CD4-positive, alpha-beta T cell treated with Interleukin-10 for 1 hour (primary cell): ENCODE data around the gene PLPP4.

ENCODE experiments used
- DNase-seq: peaks from one replicate; pipeline ENCODE4 v3.0.0-alpha.2; 2020

The PLPP4 gene

DNA sequence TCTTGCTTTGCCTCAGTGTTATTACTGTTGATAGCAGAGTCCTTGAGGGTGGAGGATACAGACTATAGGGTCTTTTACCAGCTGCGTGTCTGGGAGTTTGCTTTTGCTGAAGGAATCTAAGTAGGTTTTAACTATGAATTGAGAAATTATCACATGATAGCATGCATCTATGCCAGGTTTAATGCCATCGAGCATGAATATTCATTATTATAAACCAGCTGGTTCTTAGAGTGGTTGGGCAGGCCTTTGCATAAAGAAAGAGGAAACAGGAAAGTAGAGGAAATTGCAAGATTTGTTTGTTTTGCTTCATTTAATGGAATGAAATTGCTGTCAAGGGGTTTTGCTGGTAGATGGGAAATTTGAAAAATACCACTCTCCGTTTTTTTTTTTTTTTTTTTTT, 70.7 kb downstream of the PLPP4 start:
- no peak for DNase-seq

DNA sequence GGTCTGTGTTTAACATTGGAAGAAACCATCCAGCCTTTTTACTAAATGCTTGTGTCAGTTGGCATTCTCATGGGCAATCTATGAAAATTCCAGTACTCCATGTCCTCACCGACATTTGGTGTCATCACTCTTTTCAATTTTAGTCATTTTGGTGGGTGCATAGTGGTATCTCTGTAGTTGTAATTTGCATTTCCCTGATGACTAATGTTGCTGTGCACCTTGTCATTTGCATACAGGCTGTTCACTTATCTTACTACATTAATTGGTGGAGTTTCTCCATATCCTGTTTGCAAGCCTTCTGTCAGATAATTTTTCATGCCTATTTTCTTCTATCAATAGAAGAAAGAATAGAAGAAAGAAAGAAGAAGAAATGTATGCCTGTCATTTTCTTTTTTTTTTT, 73.7 kb downstream of the PLPP4 start:
- no peak for DNase-seq

DNA sequence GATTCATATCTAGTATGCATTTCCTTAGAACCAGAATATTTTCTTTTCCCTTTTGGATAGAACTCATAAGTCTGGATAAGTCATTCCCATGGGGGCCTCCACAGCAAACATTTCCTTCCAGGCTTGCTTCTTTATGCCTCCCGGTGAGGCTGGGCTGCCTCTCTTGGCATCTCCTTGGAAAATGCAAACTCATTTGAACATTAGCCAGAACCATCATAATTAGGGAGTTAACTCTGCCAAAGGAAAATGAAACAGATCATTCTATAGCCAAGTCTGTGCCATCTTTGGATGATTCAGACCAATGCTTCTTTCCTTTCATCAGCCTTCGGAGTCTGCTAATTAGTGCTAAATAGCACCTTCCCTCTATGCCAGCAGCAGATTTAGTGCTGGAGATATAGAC, 81.1 kb downstream of the PLPP4 start:
- DNase-seq: no peak

DNA sequence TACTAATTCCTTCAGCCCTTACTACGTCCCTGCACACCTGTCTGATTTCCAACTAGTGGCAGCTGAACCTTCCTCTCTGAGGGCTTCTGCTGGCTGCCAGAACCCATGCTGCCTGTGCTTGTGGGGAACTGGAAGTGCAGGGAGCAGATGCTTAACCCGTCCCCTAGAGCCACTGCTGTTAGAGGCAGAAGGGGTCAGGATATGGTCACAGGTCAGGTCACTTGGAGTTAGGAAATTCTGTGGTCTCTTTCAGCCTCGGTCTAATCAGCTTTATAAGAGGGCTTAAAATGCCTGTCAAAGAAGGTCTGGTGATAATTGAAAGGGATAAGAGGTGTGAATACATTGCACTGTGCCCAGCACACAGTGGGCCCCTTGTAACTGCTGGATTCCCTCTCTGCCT, 82.0 kb downstream of the PLPP4 start:
- DNase-seq: no peak

DNA sequence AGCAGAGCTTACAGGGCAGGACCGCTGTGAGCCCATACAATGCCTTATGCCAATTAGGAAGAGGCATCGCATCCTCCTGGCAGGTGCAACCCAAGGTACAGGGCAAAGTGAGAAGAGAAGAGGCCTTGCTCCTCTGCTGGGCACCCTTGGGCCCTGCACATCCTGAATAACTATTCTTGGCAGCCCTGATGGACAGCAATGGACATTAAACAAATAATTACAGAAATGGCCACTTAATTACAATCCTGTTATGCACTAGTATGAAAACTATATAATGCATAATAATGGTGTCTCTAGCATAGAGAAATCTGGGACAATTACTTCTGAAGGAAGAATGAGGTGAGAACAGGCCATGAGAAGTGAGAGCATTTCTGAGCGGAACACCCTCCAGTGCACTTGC, 83.5 kb downstream of the PLPP4 start:
- DNase-seq: no peak

DNA sequence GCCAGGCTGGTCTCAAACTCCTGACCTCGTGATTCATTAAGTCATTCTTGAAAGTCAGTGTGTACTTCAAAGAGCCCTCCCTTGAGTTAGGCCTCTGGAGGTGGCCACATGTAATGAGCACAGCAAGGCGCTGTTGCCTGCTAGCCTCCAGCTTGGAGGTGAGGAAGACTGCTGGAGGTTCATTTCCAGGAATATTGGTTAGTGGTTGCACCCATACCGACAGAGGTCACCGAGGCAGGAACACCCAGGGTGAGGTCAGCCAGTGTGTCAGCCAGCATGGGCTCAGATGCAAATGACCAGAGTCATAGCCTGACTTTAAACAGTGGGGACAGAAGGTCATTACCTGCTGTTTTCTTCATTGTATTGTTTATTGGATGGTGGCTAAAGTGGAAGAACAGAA, 85.0 kb downstream of the PLPP4 start:
- DNase-seq: no peak

DNA sequence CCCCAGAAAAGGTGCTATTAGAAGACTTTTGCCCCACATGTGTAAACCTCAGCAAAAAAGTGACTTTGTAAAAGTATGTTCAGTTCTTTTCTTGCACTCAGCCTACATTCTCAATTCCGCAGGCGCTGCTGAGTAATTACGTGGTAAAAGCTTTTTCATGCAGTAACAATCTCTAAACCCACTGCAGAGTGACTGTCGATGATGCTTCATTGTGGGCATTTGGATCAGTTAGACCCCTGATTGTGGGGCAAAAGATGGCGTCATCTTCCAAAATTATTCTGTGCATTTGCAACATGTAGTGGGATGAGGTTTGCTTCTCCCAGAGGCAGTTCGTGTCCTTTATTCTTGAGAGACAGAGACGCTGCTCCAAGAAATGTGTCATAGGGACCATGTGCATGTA, 85.6 kb downstream of the PLPP4 start:
- no peak for DNase-seq

DNA sequence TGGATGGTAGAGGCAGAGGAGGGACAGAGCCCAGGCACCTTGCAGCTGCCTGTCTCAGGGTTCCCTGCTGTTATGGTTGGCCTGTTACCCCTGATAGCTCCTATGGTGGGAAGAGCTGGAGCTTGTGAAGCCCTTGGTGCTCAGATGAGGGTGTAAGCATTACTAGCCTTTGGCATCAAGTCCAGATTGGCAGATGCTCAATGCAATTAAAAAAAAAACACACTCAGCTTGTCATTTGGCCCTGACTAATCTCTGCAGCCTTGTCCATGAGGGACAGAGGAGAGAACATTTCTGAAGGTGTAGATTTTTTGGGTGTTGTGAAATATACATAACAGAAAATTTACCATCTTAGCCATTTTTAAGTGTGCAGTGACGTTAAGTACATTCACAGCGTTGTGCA, 86.3 kb downstream of the PLPP4 start:
- DNase-seq: no peak

DNA sequence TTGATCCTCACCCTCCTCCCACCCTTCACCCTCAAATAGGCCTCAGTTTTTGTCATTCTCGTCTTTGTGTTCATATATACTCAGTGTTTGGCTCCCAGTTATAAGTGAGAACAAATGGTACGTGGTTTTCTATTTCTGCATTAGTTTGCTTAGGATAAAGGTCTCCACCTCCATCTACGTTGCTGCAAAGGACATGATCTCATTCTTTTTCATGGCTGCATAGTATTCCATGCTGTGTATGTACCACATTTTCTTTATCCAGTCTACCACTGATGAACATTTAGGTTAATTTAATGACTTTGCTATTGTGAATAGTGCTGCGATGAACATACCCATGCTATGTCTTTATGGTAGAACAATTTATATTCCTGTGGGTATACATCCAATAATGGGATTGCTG, 91.2 kb downstream of the PLPP4 start:
- no peak for DNase-seq

DNA sequence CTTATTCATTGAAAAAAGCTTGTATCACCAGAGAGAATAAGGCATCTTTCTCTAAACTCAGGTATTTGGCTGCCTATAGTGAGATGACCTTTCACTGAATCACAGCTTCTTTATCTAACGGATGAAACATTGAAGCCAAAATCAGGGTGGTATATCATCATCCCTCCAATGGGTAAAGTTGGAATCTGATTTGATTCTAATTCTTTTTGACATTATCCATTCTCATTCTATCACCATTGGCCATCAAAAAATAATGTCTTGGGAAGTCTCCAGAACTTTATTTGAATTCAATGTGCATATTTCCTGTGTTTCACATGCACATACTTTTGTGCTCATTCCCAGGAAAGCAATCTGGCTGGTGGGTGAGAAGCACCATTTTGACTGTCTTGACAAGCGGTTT, 95.2 kb downstream of the PLPP4 start:
- no peak for DNase-seq

DNA sequence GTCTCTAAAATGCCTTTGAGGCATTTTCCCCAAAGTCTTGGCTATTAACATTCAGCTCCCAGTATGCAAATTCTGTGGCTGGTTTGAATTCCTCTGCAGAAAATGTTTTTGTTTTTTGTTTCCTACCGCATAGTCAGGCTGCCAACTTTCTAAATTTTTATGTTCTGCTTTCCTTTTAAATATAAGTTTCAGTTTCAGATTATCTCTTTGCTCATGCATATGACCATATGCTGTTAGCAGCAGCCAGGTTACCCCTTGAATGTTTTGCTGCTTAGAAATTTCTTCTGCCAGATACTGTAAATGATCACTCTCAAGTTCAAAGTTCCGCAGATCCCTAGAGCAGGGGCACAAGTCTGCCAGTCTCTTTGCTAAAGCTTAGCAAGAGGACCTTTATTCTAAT, 96.9 kb downstream of the PLPP4 start:
- no peak for DNase-seq

DNA sequence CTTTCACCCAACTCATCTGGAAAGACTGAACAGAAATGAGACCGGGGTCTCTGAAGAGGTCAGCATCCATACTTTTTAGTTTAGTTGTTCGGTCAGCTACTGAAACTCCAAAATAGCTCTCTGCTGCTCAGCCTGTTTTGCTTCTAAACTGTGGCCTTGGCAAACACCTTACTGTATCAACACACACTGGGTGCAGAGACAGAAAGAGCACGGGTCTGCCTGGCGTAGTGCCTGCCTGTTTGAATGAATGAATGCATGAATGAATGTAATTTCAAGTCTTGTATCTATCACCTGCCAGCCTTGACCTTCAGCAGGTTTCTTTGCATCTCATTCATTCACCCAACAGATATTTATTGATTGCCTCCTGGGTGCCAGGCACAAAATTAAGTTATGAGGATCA, 98.4 kb downstream of the PLPP4 start:
- no peak for DNase-seq

DNA sequence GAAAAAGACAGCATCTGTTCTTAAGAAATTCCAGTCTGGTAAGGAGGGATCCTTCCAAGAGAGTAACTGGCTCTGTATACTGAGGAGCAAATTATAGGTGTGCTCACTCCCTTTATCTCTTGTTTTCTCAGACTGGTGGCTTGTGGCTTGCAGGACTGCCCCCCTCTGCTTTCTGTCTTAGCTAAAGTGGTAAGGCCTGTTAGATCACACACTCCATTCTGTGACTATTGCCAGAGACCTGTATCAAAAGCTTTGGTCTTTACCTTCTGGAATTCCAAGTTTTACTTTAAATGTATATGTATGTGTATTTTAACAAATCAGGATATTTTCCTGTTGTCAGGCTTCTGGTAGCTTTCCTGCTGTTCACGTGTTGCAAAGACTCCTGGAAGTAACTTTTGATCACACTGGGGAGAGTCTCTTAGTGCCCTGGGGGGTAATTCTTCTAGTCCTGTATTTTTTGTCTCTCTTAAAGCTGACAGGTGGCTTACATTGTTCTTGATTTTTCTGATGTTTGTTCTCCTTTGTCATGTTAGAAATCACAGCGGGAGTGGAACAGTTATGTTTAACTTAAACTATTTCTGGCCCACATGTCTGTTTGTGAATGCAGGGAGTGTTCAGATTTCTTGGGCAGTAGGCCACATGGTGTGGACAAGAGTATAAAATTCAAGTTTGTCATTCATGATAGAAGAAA, 99.0 kb downstream of the PLPP4 start:
- no peak for DNase-seq

DNA sequence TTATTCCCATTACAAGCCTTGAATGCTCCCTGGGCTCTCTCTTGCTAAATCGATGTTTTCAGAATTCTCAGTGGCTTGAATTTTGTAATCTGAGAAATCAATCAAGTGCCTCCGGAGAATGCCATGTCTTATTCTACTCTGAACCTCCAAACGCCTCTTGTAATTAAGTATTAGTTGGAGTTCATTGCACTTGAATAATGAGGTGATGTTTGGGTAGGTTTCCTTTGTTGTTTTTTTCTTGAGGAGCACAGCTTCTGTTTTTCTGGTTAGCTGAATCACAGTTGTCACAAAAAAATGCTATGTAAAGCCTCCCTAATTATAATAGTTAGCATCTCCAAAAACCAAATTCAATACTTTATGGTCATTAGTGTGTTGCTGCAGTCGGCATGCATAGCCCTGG, 100.3 kb downstream of the PLPP4 start:
- DNase-seq: no peak

DNA sequence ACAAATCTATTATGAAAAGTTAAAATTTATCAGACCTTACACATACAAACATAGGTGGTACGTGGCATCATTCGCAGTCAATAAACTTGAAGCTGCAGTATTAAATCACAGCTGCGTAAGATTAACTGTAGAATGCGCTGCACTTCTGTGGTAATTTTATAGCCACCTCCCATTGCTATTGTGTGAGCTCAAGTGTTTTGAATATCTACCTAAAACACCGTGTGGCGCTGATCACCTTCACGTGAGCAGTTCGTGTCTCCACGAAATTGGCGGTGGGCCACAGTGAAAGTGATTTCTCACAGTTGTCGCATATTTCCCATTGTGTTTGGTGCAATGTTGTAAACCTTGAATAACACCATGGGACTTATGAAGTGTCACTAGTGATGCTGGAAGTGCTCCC, 102.8 kb downstream of the PLPP4 start:
- DNase-seq: no peak

DNA sequence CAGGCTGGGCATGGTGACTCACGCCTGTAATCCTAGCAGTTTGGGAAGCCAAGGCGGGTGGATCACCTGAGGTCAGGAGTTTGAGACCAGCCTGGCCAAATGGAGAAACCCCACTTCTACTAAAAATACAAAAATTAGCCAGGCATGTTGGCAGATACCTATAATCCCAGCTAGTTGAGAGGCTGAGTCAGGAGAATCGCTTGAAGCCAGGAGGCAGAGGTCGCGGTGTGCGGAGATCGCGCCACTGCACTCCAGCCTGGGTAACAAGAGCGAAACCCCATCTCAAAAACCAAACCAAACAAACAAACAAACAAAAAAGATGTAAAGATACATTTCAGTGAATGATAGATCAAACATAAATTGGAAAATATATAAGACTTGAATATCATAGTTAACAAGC, 105.9 kb downstream of the PLPP4 start:
- DNase-seq: no peak

DNA sequence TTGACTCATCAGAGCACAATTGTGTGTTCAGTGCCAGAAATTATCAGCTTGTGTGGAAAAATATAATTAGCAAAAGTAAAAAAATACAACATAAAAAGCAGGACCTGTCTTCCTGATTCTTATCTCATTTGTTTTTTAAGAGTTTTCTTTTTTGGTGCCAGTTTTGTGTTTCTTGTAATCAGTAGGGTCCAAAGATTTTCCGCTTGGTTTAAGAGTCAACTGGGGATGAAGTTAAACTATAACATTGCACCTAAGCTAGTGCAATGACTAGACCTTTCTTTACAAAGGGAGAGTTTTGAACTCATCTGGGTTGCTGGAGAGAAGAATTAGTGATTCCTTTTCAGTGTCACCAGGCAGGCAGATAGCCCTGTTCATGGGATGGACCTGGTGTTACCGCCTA, 113.4 kb downstream of the PLPP4 start:
- no peak for DNase-seq

DNA sequence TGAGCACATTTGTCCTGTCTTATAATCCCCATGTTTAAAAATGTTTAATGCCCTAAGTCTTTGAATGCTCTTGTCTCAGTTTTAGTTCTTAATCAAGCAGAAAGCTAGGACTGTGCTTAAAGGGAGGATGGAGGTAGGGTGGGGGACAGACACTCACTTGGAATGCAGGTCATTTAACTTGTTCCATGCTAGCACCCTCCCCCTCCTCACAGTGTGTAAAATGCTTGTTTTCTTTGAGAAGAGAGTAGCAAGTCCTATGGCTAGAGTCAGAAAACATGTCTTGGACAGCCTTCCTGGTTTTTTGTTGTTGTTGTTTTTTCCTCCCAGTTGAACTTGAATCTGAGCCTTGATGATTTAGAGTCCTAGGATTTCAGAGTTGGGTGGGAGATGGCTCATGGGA, 114.2 kb downstream of the PLPP4 start:
- no peak for DNase-seq

DNA sequence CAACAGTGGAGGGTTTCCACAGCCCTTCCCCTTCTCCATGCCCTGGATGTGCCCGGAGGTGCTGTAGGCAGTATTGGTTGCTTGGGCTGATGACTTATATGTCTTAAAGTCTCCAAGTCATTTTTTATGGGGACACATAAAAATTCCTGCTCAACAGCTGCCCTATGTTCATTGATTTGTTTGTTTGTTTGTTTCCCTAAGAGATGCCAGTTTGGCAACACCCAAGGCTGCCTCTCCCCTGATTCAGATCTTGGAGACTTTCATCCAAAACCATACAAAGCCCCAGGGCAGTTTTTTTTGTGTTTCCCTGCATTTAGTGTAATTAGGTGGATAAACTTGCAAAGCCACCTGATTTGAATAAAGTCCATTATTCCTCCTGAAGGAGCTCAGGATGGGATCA, 115.3 kb downstream of the PLPP4 start:
- DNase-seq: no peak

DNA sequence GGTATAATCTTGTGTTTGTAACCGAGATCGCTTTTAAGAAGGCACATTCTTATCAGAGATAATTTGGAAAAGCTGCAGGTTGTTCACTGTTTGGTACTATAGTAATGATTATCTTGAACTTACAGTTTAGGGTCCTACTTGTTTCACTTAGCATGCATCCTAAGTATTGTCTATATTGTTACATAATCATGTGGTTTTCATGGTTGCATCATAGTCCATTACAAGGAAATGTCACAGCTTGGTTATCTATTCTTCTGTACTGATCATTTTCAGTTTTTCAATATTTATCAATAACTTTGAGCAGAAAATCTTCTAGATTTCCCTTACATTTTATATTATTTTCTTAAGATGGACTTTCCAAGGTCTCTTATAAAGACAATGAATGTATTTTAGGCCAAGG, 116.3 kb downstream of the PLPP4 start:
- no peak for DNase-seq

DNA sequence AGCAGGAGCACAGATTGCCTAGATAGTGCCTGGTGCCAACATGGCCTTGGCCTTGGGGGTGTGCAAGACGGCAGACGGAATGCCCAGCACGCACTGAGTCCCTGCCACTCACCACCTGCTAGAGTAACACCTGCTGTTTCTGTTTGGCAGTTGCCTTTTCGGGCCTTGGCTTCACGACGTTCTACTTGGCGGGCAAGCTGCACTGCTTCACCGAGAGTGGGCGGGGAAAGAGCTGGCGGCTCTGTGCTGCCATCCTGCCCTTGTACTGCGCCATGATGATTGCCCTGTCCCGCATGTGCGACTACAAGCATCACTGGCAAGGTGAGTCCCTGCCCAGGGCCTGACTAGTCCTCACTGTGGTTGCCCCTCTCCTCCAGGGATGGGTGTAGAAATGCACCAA, 118.0 kb downstream of the PLPP4 start:
- DNase-seq: no peak

DNA sequence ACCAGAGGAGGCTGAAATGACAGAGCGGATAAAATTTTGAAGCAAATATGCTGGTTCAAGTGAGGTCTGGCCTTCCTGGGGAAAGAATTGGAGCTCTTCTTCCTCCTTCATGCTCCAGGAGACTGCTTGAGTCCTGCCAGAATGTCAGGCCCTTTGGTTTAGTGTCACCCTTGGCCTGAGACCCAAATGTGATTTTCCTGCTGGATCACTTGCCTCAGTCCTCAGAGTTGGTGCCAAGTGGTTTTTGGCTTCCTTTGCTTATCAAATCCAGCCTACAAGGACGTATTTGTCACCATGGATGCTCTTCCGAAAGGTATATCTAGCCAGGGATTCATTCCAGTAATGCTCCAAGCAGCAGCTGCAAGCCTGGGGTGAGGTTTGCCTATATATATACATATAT, 118.4 kb downstream of the PLPP4 start:
- DNase-seq: no peak

DNA sequence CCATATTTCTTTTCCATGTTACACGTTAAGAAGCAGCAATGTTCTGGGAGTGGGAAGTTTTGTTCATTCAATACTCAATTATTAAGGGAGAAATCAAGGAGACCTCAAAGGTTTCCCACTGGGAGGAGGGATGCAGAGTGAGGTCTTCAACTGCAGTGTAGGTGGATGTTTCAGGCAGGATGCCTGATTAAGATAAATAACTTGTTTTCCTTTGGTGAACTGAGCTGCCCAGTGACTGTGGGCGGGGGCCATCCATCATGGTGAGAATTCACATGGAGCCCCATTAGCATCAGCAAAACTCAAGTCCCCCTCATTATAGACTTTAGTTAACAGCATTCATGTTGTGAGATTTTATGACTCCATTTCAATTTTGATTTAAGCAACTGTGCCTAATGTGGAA, 121.1 kb downstream of the PLPP4 start:
- DNase-seq: no peak

DNA sequence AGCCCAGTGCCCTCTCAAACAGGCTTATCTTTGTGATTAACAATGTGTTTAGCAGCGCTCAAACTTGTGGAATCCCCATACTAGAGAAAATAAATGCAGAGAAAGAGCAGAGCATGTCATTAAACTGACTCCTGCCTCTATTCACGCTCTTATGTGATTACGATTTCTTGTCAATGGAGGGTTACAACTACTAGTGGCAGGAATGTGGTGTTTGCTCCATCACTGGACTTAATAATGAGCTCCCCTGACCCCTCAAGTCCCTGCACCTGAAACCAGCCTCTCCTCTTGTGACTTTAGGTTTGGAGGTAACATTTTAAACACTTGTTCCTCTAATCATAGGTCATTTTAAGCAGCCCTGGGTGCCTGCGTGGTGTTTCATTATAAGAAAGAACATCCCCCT, 121.9 kb downstream of the PLPP4 start:
- DNase-seq: no peak

DNA sequence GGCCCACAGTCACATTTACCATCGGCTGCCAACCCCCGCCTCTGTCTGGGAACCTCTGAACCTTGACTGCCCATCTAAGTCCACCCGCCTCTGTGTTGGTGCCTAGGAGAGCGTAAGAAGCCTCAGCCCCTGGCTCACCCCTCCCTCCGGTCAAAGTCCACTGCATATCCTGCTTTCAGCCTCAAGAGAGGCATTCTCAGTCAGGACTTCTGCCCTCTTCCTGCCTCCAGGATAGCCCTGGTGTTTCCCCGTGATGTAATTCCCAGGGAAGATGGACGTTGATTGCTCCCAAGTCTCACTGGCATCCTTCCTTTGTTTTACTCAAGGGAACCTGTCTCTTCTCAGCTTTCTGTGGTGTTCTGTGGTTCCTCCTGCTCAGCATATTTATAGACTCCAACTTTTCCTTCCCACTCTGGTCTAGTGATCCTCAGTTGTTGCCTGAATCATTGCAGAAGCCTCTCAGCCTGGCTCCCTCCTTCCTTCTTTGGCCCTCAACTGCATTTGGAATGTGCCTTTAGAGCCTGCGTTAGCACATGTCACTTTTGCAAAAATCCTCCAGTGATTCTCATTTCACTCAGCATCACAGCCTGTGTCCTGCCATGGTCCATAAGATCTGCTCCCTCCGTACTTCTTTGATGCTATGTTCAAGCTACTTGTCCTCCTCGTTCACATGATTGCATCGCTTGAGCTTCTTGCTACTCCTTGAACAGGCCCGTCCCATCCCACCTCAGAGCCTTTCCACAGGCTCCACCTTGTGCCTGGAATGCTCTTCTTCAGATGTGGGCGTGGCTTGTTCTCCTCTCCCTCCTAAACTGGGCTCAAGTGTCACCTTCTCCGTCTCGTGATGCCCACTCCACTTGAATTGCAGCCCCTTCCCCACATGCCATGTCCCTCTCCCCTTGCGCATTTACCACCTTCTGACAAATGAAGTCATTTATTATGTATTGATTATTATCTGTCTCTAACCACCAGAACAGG, 124.2 kb downstream of the PLPP4 start:
- no peak for DNase-seq
